Testis (tissue), 2 donors: ENCODE data around the gene NEBL.

Experiments used
- POLR2A ChIP-seq: fragments of 450-650 bp; IDR thresholded peaks from one replicate; pipeline ENCODE4 v1.6.1; 2017; ENCODE audit warnings: antibody characterized with exemption, mild to moderate bottlenecking, moderate library complexity
- TF ChIP-seq, protein P1 (sequence below), 3 experiments: fragments of 450-650 bp in 2 of 3; fragments of 200-600 bp in 1 of 3; sonication (generic) in 1 of 3; IDR thresholded peaks; one replicate each; pipeline ENCODE4 v1.5.1; 2016 to 2019; ENCODE audit warnings: antibody characterized with exemption in 3 of 3, mild to moderate bottlenecking in 2 of 3, moderate library complexity in 1 of 3

GRCh38 chr10:20822825-20823224 lies 74.3 kb downstream of the NEBL start:
- TF ChIP-seq, protein P1, sequence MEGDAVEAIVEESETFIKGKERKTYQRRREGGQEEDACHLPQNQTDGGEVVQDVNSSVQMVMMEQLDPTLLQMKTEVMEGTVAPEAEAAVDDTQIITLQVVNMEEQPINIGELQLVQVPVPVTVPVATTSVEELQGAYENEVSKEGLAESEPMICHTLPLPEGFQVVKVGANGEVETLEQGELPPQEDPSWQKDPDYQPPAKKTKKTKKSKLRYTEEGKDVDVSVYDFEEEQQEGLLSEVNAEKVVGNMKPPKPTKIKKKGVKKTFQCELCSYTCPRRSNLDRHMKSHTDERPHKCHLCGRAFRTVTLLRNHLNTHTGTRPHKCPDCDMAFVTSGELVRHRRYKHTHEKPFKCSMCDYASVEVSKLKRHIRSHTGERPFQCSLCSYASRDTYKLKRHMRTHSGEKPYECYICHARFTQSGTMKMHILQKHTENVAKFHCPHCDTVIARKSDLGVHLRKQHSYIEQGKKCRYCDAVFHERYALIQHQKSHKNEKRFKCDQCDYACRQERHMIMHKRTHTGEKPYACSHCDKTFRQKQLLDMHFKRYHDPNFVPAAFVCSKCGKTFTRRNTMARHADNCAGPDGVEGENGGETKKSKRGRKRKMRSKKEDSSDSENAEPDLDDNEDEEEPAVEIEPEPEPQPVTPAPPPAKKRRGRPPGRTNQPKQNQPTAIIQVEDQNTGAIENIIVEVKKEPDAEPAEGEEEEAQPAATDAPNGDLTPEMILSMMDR (IDR thresholded peaks at IDR 0.05) = no peak
- TF ChIP-seq POLR2A = no peak
